ENCODE results near the gene ZNHIT1. TPM values are rescaled to one million over a fixed set of nuclear protein-coding genes. Genes with fewer than 3 reads are reported as not detected.

Gene ZNHIT1
- polyA plus RNA-seq, 1 of the 3 experiments (the other 2 are of a cell fraction): 101 TPM

GRCh38 chr7:101223528-101223927 lies 5.6 kb downstream of the ZNHIT1 start:
- Histone ChIP-seq H3K4me3 (ENCODE audit: low read depth in 2 of 2, low read length in 1 of 2) (no peak overlapping the region), H3K36me3 (replicated peaks in 1 of 2; ENCODE audit: control insufficient read depth in 1 of 2, insufficient read depth in 2 of 2, low read length in 1 of 2) (peaks cover 24 to 48% of the 10 kb centered on the region in 2 experiments), H3K9me2 (no peaks in the 10 kb centered on the region), H3F3A (replicated peaks; ENCODE audit: insufficient read depth) (no peaks in the 10 kb centered on the region), H2AFZ (ENCODE audit: low read depth) (no peak overlapping the region), H3K79me2 (ENCODE audit: insufficient read depth) (peaks cover 40% of the 10 kb centered on the region), H3K9ac (no peak overlapping the region), H3K9me3 (no peaks in the 10 kb centered on the region), H3K4me1 (ENCODE audit: control insufficient read depth in 1 of 2, insufficient read depth in 2 of 2, low read depth in 1 of 2, low read length in 1 of 2) (peaks cover 0 to 7% of the 10 kb centered on the region in 2 experiments; a peak in 1 of 4 replicates), H3K27ac (ENCODE audit: low read depth in 2 of 2, low read length in 1 of 2) (no peak overlapping the region), H4K20me1 (ENCODE audit: insufficient read depth) (peaks cover 7% of the 10 kb centered on the region), H3K27me3 (ENCODE audit: insufficient read depth) (no peaks in the 10 kb centered on the region), H3K4me2 (no peak overlapping the region)
- ChIA-PET POLR2A (no interaction called here), CTCF (interaction anchor here (1.1 to 3.2 kb wide), 4 partner anchors 11 to 79 kb away, joined by 3 to 15 read pairs (median 5); partner anchors contain the start of gene FIS1)
- 97% methylated on average over 15 of the region's 15 CpGs for WGBS (ENCODE audit: low lambda C conversion rate)
- no peak for TF ChIP-seq RXRA (IDR thresholded peaks at IDR 0.05; ENCODE audit: borderline replicate concordance, low read depth)
- TF ChIP-seq TCF12 (IDR thresholded peaks at IDR 0.05): no peak
- TF ChIP-seq, protein P1, sequence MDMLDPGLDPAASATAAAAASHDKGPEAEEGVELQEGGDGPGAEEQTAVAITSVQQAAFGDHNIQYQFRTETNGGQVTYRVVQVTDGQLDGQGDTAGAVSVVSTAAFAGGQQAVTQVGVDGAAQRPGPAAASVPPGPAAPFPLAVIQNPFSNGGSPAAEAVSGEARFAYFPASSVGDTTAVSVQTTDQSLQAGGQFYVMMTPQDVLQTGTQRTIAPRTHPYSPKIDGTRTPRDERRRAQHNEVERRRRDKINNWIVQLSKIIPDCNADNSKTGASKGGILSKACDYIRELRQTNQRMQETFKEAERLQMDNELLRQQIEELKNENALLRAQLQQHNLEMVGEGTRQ (IDR thresholded peaks at IDR 0.05; ENCODE audit: borderline replicate concordance, low read depth, low read length): no peak
- TF ChIP-seq, protein P2, sequence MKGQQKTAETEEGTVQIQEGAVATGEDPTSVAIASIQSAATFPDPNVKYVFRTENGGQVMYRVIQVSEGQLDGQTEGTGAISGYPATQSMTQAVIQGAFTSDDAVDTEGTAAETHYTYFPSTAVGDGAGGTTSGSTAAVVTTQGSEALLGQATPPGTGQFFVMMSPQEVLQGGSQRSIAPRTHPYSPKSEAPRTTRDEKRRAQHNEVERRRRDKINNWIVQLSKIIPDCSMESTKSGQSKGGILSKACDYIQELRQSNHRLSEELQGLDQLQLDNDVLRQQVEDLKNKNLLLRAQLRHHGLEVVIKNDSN (IDR thresholded peaks at IDR 0.05; ENCODE audit: borderline replicate concordance, low read depth): no peak
- TF ChIP-seq FOSL2 (IDR thresholded peaks at IDR 0.05; ENCODE audit: borderline replicate concordance, low read depth): no peak
- TF ChIP-seq TEAD4 (IDR thresholded peaks at IDR 0.05; ENCODE audit: borderline replicate concordance, insufficient read depth): no peak
- TF ChIP-seq SMC3 (IDR thresholded peaks at IDR 0.05; ENCODE audit: low read depth, low read length): no peak
- no peak for DNase-seq

GRCh38 chr7:101225650-101226049 lies 7.7 kb downstream of the ZNHIT1 start:
- no peaks in the 10 kb centered on the region for H3K27me3 ChIP-seq (ENCODE audit: insufficient read depth)
- no peak overlapping the region for H3K4me3 ChIP-seq (ENCODE audit: low read depth in 2 of 2, low read length in 1 of 2)
- no peak for DNase-seq
- no peak for TF ChIP-seq EZH2phosphoT487 (IDR thresholded peaks at IDR 0.05; ENCODE audit: borderline replicate concordance, low read depth)
- no peak for TF ChIP-seq SIN3A (IDR thresholded peaks at IDR 0.05; ENCODE audit: borderline replicate concordance, low read depth, low read length)
- TF ChIP-seq TAF1 (IDR thresholded peaks at IDR 0.05; ENCODE audit: borderline replicate concordance, low read depth, low read length): no peak
- no peak for TF ChIP-seq TEAD4 (IDR thresholded peaks at IDR 0.05; ENCODE audit: borderline replicate concordance, insufficient read depth)
- no peak for TF ChIP-seq CHD2 (IDR thresholded peaks at IDR 0.05; ENCODE audit: low read length, partially characterized antibody)
- TF ChIP-seq, protein P3, sequence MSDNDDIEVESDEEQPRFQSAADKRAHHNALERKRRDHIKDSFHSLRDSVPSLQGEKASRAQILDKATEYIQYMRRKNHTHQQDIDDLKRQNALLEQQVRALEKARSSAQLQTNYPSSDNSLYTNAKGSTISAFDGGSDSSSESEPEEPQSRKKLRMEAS (IDR thresholded peaks at IDR 0.05; ENCODE audit: low read depth): no peak
- TF ChIP-seq, protein P1 (IDR thresholded peaks at IDR 0.05; ENCODE audit: borderline replicate concordance, low read depth, low read length): no peak
- TF ChIP-seq EP300 (IDR thresholded peaks at IDR 0.05; ENCODE audit: borderline replicate concordance in 1 of 2, low read depth in 1 of 2, low read length in 1 of 2): no peak
- no peak for TF ChIP-seq NFIC (IDR thresholded peaks at IDR 0.05; ENCODE audit: borderline replicate concordance)
- H4K20me1 ChIP-seq (ENCODE audit: insufficient read depth): peaks cover 6% of the 10 kb centered on the region
- H3K4me2 ChIP-seq: no peak overlapping the region
- H3K9me2 ChIP-seq: no peaks in the 10 kb centered on the region
- POLR2A ChIA-PET: interaction anchor here (0.7 kb wide), 1 partner anchor 8 kb away, joined by 4 read pairs; the partner anchor contains the start of gene PLOD3
- H3K27ac ChIP-seq (ENCODE audit: low read depth in 2 of 2, low read length in 1 of 2): no peak overlapping the region
- H3K9me3 ChIP-seq: no peaks in the 10 kb centered on the region
- H3K9ac ChIP-seq: no peak overlapping the region
- H3K4me1 ChIP-seq (ENCODE audit: control insufficient read depth in 1 of 2, insufficient read depth in 2 of 2, low read depth in 1 of 2, low read length in 1 of 2): no peaks in the 10 kb centered on the region; a peak in 1 of 4 replicates
- peaks cover 24 to 54% of the 10 kb centered on the region in 2 experiments for H3K36me3 ChIP-seq (replicated peaks in 1 of 2; ENCODE audit: control insufficient read depth in 1 of 2, insufficient read depth in 2 of 2, low read length in 1 of 2)
- CTCF ChIA-PET: interaction anchor here (0.6 to 4.3 kb wide), 4 partner anchors 9 to 147 kb away, joined by 3 to 29 read pairs (median 5); partner anchors contain the start of genes FIS1 and PLOD3
- no peak overlapping the region for H2AFZ ChIP-seq (ENCODE audit: low read depth)
- 88% methylated on average over 6 of the region's 6 CpGs for WGBS (ENCODE audit: low lambda C conversion rate)
- H3K79me2 ChIP-seq (ENCODE audit: insufficient read depth): peaks cover 19% of the 10 kb centered on the region
- H3F3A ChIP-seq (replicated peaks; ENCODE audit: insufficient read depth): peaks cover 4% of the 10 kb centered on the region
